K562 (cell line): Measurements from ENCODE around the gene TMEM163.

Experiments used
- BCL6 ChIP-seq: fragments of 250-450 bp; sonication (Bioruptor Pico); IDR thresholded peaks from 2 replicates; pipeline ENCODE4 v1.4.0; 2020
- CEBPZ ChIP-seq: fragments of 150-350 bp; IDR thresholded peaks from 2 replicates; pipeline ENCODE4 v1.6.1; 2014; ENCODE audit warnings: low read depth, mild to moderate bottlenecking, low read length, borderline replicate concordance
- CTCF ChIP-seq, 3 experiments: IDR thresholded peaks in 2 of 3; conservative IDR thresholded peaks in 1 of 3; 2 replicates each; pipeline ENCODE4 v1.5.1; 2011 to 2012; ENCODE audit warnings: low read length in 3 of 3, mild to moderate bottlenecking in 3 of 3, control low read depth in 2 of 3, improper control_type of control experiment in 1 of 3, inconsistent platforms in 1 of 3, low read depth in 1 of 3, mixed read lengths in 1 of 3, moderate library complexity in 1 of 3; ENCODE audit not compliant: insufficient read depth in 2 of 3
- EGR1 ChIP-seq: fragments of 450-650 bp; conservative IDR thresholded peaks from 2 replicates; pipeline ENCODE4 v1.6.1; 2017; ENCODE audit warnings: mild to moderate bottlenecking
- POLR2AphosphoS5 ChIP-seq: IDR thresholded peaks from 2 replicates; pipeline ENCODE4 v1.6.1; 2011; ENCODE audit warnings: mild to moderate bottlenecking, low read depth, low read length, moderate library complexity; ENCODE audit not compliant: control insufficient read depth, insufficient read depth
- TFE3 ChIP-seq: fragments of 450-650 bp; formaldehyde crosslinking; IDR thresholded peaks from 2 replicates; pipeline ENCODE4 v1.4.0; 2020; ENCODE audit warnings: mild to moderate bottlenecking, mixed read lengths

GRCh38 chr2:134721596-134721995 lies 2.8 kb upstream of the TMEM163 start:
- TF ChIP-seq TFE3 (CRISPR knock-in tag) (no peak), CEBPZ (no peak), CTCF (IDR thresholded peaks at IDR 0.05 in 2 of 3, conservative IDR thresholded peaks at IDR 0.05 in 1 of 3; ENCODE audit: insufficient read depth in 2 of 3, low read depth in 1 of 3, low read length in 3 of 3) (no peak), EGR1 (no peak), POLR2AphosphoS5 (no peak), BCL6 (CRISPR knock-in tag) (no peak)
